HUES64 (cell line): ENCODE data around the gene SLC43A2.
"Not testable (repeated sequence)": the region's sequence is repeated elsewhere in the genome, so short reads cannot be mapped to it uniquely, and the experiment has no call there.

Experiments
- H3K27ac ChIP-seq: 2 replicates; pipeline ENCODE4 v1.7.0; 2013; ENCODE audit warnings: low read depth, low read length, inconsistent platforms
- H3K27me3 ChIP-seq: 2 replicates; pipeline ENCODE4 v1.6.1; 2013; ENCODE audit warnings: mild to moderate bottlenecking, low read length; ENCODE audit not compliant: insufficient read depth
- H3K36me3 ChIP-seq: 2 replicates; pipeline ENCODE4 v1.6.1; 2013; ENCODE audit warnings: mild to moderate bottlenecking, low read length; ENCODE audit not compliant: insufficient read depth
- H3K4me1 ChIP-seq: 2 replicates; pipeline ENCODE4 v1.6.1; 2013; ENCODE audit warnings: mild to moderate bottlenecking, low read length, moderate library complexity; ENCODE audit not compliant: insufficient read depth
- H3K4me3 ChIP-seq: 2 replicates; pipeline ENCODE4 v1.5.1; 2013; ENCODE audit warnings: mild to moderate bottlenecking, low read length, moderate library complexity
- H3K9ac ChIP-seq: 2 replicates; pipeline ENCODE4 v1.6.1; 2013; ENCODE audit warnings: mild to moderate bottlenecking, low read depth, low read length
- H3K9me3 ChIP-seq: 2 replicates; pipeline ENCODE4 v1.6.1; 2013; ENCODE audit warnings: low read depth, low read length; ENCODE audit not compliant: insufficient read depth
- WGBS: fragments of 150-250, 120-280 bp; methylation state at CpG from one replicate; pipeline ENCODE4 v1.1.7; 2013; ENCODE audit warnings: missing lambda C conversion rate; 5-methylcytosine and 5-hydroxymethylcytosine counted together

Gene SLC43A2

GRCh38 chr17:1546292-1546922 is 82.2 kb downstream of the SLC43A2 start:
- H3K27me3 ChIP-seq: no peaks in the 10 kb centered on the region
- H3K9ac ChIP-seq: no peak overlapping the region
- no peak overlapping the region for H3K4me3 ChIP-seq
- no peak overlapping the region for H3K27ac ChIP-seq
- H3K9me3 ChIP-seq: no peaks in the 10 kb centered on the region
- whole genome bisulfite sequencing: 97% methylated on average over 6 of the region's 6 CpGs
- H3K36me3 ChIP-seq: peaks cover 65% of the 10 kb centered on the region
- H3K4me1 ChIP-seq: no peaks in the 10 kb centered on the region

- peaks cover 71% of the 10 kb centered on the region for H3K36me3 ChIP-seq
Measured at GRCh38 chr17:1545618-1546017, 83.0 kb downstream of the SLC43A2 start.

GRCh38 chr17:1542316-1542715 is 86.3 kb downstream of the SLC43A2 start:
- Histone ChIP-seq H3K9ac (no peak overlapping the region), H3K36me3 (peaks cover 71% of the 10 kb centered on the region), H3K4me1 (no peaks in the 10 kb centered on the region), H3K9me3 (no peaks in the 10 kb centered on the region), H3K27ac (no peak overlapping the region), H3K4me3 (no peak overlapping the region), H3K27me3 (no peaks in the 10 kb centered on the region)
- WGBS: 62% methylated on average over 8 of the region's 8 CpGs

More at GRCh38 chr17:1545618-1546017, 83.0 kb downstream of the SLC43A2 start:
- no peak overlapping the region for H3K4me3 ChIP-seq
- 95% methylated on average over 9 of the region's 9 CpGs for WGBS
- no peaks in the 10 kb centered on the region for H3K27me3 ChIP-seq
- H3K4me1 ChIP-seq: no peaks in the 10 kb centered on the region
- H3K9ac ChIP-seq: no peak overlapping the region
- H3K9me3 ChIP-seq: no peaks in the 10 kb centered on the region
- no peak overlapping the region for H3K27ac ChIP-seq

- Histone ChIP-seq H3K27me3 (no peaks in the 10 kb centered on the region), H3K4me1 (no peaks in the 10 kb centered on the region), H3K9me3 (no peaks in the 10 kb centered on the region), H3K36me3 (peaks cover 64% of the 10 kb centered on the region), H3K4me3 (no peak overlapping the region), H3K27ac (no peak overlapping the region), H3K9ac (no peak overlapping the region)
- 96% methylated on average over 4 of the region's 4 CpGs for WGBS
Measured at GRCh38 chr17:1541367-1541904, 87.2 kb downstream of the SLC43A2 start.

GRCh38 chr17:1539811-1540210 is 88.8 kb downstream of the SLC43A2 start:
- Histone ChIP-seq H3K9me3 (no peaks in the 10 kb centered on the region), H3K9ac (no peak overlapping the region), H3K4me3 (no peak overlapping the region), H3K36me3 (peaks cover 65% of the 10 kb centered on the region), H3K4me1 (no peaks in the 10 kb centered on the region), H3K27ac (no peak overlapping the region), H3K27me3 (no peaks in the 10 kb centered on the region)
- WGBS: 93% methylated on average over 15 of the region's 15 CpGs

- H3K9me3 ChIP-seq: no peaks in the 10 kb centered on the region
- no peaks in the 10 kb centered on the region for H3K27me3 ChIP-seq
- no peak overlapping the region for H3K27ac ChIP-seq
- no peak overlapping the region for H3K9ac ChIP-seq
- H3K4me1 ChIP-seq: no peaks in the 10 kb centered on the region
- H3K36me3 ChIP-seq: peaks cover 78% of the 10 kb centered on the region
- WGBS: 95% methylated on average over 4 of the region's 4 CpGs
- no peak overlapping the region for H3K4me3 ChIP-seq
Measured at GRCh38 chr17:1535737-1536136, 92.9 kb downstream of the SLC43A2 start.

GRCh38 chr17:1533661-1534325 is 94.8 kb downstream of the SLC43A2 start:
- H3K4me3 ChIP-seq: no peak overlapping the region
- H3K9ac ChIP-seq: no peak overlapping the region
- H3K9me3 ChIP-seq: no peaks in the 10 kb centered on the region
- H3K27me3 ChIP-seq: no peaks in the 10 kb centered on the region
- peaks cover 75% of the 10 kb centered on the region for H3K36me3 ChIP-seq
- H3K4me1 ChIP-seq: no peaks in the 10 kb centered on the region
- WGBS: 95% methylated on average over 24 of the region's 24 CpGs
- H3K27ac ChIP-seq: no peak overlapping the region

- H3K9me3 ChIP-seq: no peaks in the 10 kb centered on the region
- H3K4me1 ChIP-seq: no peaks in the 10 kb centered on the region
- 89% methylated on average over 10 of the region's 10 CpGs for WGBS
- H3K27me3 ChIP-seq: no peaks in the 10 kb centered on the region
- no peak overlapping the region for H3K9ac ChIP-seq
- no peak overlapping the region for H3K4me3 ChIP-seq
- no peak overlapping the region for H3K27ac ChIP-seq
- peaks cover 73% of the 10 kb centered on the region for H3K36me3 ChIP-seq
Measured at GRCh38 chr17:1532836-1533602, 95.6 kb downstream of the SLC43A2 start.

- no peaks in the 10 kb centered on the region for H3K9me3 ChIP-seq
- H3K4me3 ChIP-seq: no peak overlapping the region
- H3K36me3 ChIP-seq: peaks cover 69% of the 10 kb centered on the region
- no peaks in the 10 kb centered on the region for H3K4me1 ChIP-seq
- H3K9ac ChIP-seq: no peak overlapping the region
- H3K27ac ChIP-seq: no peak overlapping the region
- H3K27me3 ChIP-seq: no peaks in the 10 kb centered on the region
- WGBS: 100% methylated on average over 1 of the region's 2 CpGs
Measured at GRCh38 chr17:1529863-1530262, 98.8 kb downstream of the SLC43A2 start.

GRCh38 chr17:1526876-1527275 is 101.8 kb downstream of the SLC43A2 start:
- 96% methylated on average over 3 of the region's 4 CpGs for WGBS
- H3K9ac ChIP-seq, H3K27ac ChIP-seq, H3K27me3 ChIP-seq, H3K4me1 ChIP-seq, H3K4me3 ChIP-seq, H3K9me3 ChIP-seq: not testable (repeated sequence)
- H3K36me3 ChIP-seq: peaks cover 51% of the 10 kb centered on the region

GRCh38 chr17:1522626-1523025 is 106.0 kb downstream of the SLC43A2 start:
- no peak overlapping the region for H3K4me3 ChIP-seq
- H3K27me3 ChIP-seq: no peaks in the 10 kb centered on the region
- H3K36me3 ChIP-seq: peaks cover 40% of the 10 kb centered on the region
- no peaks in the 10 kb centered on the region for H3K4me1 ChIP-seq
- H3K9ac ChIP-seq: no peak overlapping the region
- 96% methylated on average over 5 of the region's 5 CpGs for WGBS
- H3K27ac ChIP-seq: no peak overlapping the region
- no peaks in the 10 kb centered on the region for H3K9me3 ChIP-seq
